Stimulated activated naive CD8-positive, alpha-beta T cell treated with anti-CD3 and anti-CD28 coated beads, Interleukin-15, Interleukin-2, amounts not matched to agents 100 ng/mL and 50 ng/mL, for 24 hours (primary cell): Measurements from ENCODE around the gene CHD3.
A peak's percentile ranks its signal among the peaks of the same experiment; 100 is the strongest.

ENCODE experiments used
- H3K27ac Mint-ChIP-seq: one replicate; pipeline ENCODE4 v1.8.0; 2021; ENCODE audit warnings: mild to moderate bottlenecking, mixed read lengths
- H3K27me3 Mint-ChIP-seq: one replicate; pipeline ENCODE4 v1.8.0; 2021; ENCODE audit warnings: mixed read lengths
- H3K36me3 Mint-ChIP-seq: one replicate; pipeline ENCODE4 v1.8.0; 2021; ENCODE audit warnings: low read depth, mixed read lengths
- H3K4me1 Mint-ChIP-seq: one replicate; pipeline ENCODE4 v1.8.0; 2021; ENCODE audit warnings: low read depth, mixed read lengths
- H3K4me3 Mint-ChIP-seq: one replicate; pipeline ENCODE4 v1.8.0; 2021; ENCODE audit warnings: mild to moderate bottlenecking, mixed read lengths
- H3K9me3 Mint-ChIP-seq: one replicate; pipeline ENCODE4 v1.8.0; 2021; ENCODE audit warnings: mixed read lengths

The CHD3 gene

GRCh38 chr17:7893187-7893880 is 4.7 kb downstream of the CHD3 start:
- Mint-ChIP-seq H3K4me3 (no peak overlapping the region), H3K9me3 (no peaks in the 10 kb centered on the region), H3K4me1 (peaks cover 17% of the 10 kb centered on the region), H3K36me3 (peaks cover 72% of the 10 kb centered on the region), H3K27ac (peak overlapping the region; percentile 23), H3K27me3 (no peaks in the 10 kb centered on the region)

- peaks cover 17% of the 10 kb centered on the region for H3K4me1 Mint-ChIP-seq
- H3K27me3 Mint-ChIP-seq, result no peaks in the 10 kb centered on the region
- no peak overlapping the region for H3K27ac Mint-ChIP-seq
- H3K36me3 Mint-ChIP-seq, result peaks cover 81% of the 10 kb centered on the region
- no peaks in the 10 kb centered on the region for H3K9me3 Mint-ChIP-seq
- no peak overlapping the region for H3K4me3 Mint-ChIP-seq
Measured at GRCh38 chr17:7894226-7894625, 5.6 kb downstream of the CHD3 start.

GRCh38 chr17:7894866-7895265 is 6.3 kb downstream of the CHD3 start:
- H3K27me3 Mint-ChIP-seq, result no peaks in the 10 kb centered on the region
- H3K4me1 Mint-ChIP-seq, result peaks cover 17% of the 10 kb centered on the region
- H3K9me3 Mint-ChIP-seq, result no peaks in the 10 kb centered on the region
- H3K27ac Mint-ChIP-seq, result peak overlapping the region; percentile 13
- peaks cover 82% of the 10 kb centered on the region for H3K36me3 Mint-ChIP-seq
- H3K4me3 Mint-ChIP-seq, result no peak overlapping the region

GRCh38 chr17:7897090-7897489 is 8.5 kb downstream of the CHD3 start:
- Mint-ChIP-seq H3K27ac (peak overlapping the region; percentile 88), H3K4me1 (peaks cover 13% of the 10 kb centered on the region), H3K27me3 (no peaks in the 10 kb centered on the region), H3K36me3 (peaks cover 73% of the 10 kb centered on the region), H3K9me3 (no peaks in the 10 kb centered on the region), H3K4me3 (no peak overlapping the region)

GRCh38 chr17:7897773-7898172 is 9.2 kb downstream of the CHD3 start:
- Mint-ChIP-seq H3K27ac (peak overlapping the region; percentile 88), H3K9me3 (no peaks in the 10 kb centered on the region), H3K36me3 (peaks cover 76% of the 10 kb centered on the region), H3K4me1 (peaks cover 13% of the 10 kb centered on the region), H3K27me3 (no peaks in the 10 kb centered on the region), H3K4me3 (peak overlapping the region; percentile 7)

GRCh38 chr17:7903154-7904103 is 14.8 kb downstream of the CHD3 start:
- H3K36me3 Mint-ChIP-seq, result peaks cover 71% of the 10 kb centered on the region
- H3K27ac Mint-ChIP-seq, result no peak overlapping the region
- no peaks in the 10 kb centered on the region for H3K4me1 Mint-ChIP-seq
- H3K9me3 Mint-ChIP-seq, result no peaks in the 10 kb centered on the region
- no peak overlapping the region for H3K4me3 Mint-ChIP-seq
- H3K27me3 Mint-ChIP-seq, result no peaks in the 10 kb centered on the region

GRCh38 chr17:7909089-7909488 is 20.5 kb downstream of the CHD3 start:
- H3K27ac Mint-ChIP-seq, result no peak overlapping the region
- H3K27me3 Mint-ChIP-seq, result no peaks in the 10 kb centered on the region
- no peaks in the 10 kb centered on the region for H3K9me3 Mint-ChIP-seq
- H3K36me3 Mint-ChIP-seq, result peaks cover 60% of the 10 kb centered on the region
- H3K4me3 Mint-ChIP-seq, result no peak overlapping the region
- H3K4me1 Mint-ChIP-seq, result peaks cover 11% of the 10 kb centered on the region

- H3K9me3 Mint-ChIP-seq, result no peaks in the 10 kb centered on the region
- H3K36me3 Mint-ChIP-seq, result peaks cover 49% of the 10 kb centered on the region
- H3K27ac Mint-ChIP-seq, result no peak overlapping the region
- H3K4me1 Mint-ChIP-seq, result peaks cover 20% of the 10 kb centered on the region
- H3K4me3 Mint-ChIP-seq, result no peak overlapping the region
- no peaks in the 10 kb centered on the region for H3K27me3 Mint-ChIP-seq
Measured at GRCh38 chr17:7910281-7910680, 21.7 kb downstream of the CHD3 start.

GRCh38 chr17:7910711-7911110 is 22.1 kb downstream of the CHD3 start:
- Mint-ChIP-seq H3K36me3 (peaks cover 47% of the 10 kb centered on the region), H3K27ac (peak overlapping the region; percentile 23)

GRCh38 chr17:7911116-7911515 is 22.5 kb downstream of the CHD3 start:
- Mint-ChIP-seq H3K9me3 (no peaks in the 10 kb centered on the region), H3K36me3 (peaks cover 47% of the 10 kb centered on the region), H3K4me1 (peaks cover 24% of the 10 kb centered on the region), H3K27me3 (no peaks in the 10 kb centered on the region), H3K4me3 (no peak overlapping the region), H3K27ac (peak overlapping the region; percentile 23)

More at GRCh38 chr17:7910711-7911110, 22.1 kb downstream of the CHD3 start:
- no peak overlapping the region for H3K4me3 Mint-ChIP-seq
- H3K27me3 Mint-ChIP-seq, result no peaks in the 10 kb centered on the region
- no peaks in the 10 kb centered on the region for H3K9me3 Mint-ChIP-seq
- peaks cover 24% of the 10 kb centered on the region for H3K4me1 Mint-ChIP-seq

- peaks cover 33% of the 10 kb centered on the region for H3K4me1 Mint-ChIP-seq
- no peaks in the 10 kb centered on the region for H3K27me3 Mint-ChIP-seq
- no peaks in the 10 kb centered on the region for H3K9me3 Mint-ChIP-seq
- peak overlapping the region; percentile 73 for H3K27ac Mint-ChIP-seq
- peak overlapping the region; percentile 48 for H3K4me3 Mint-ChIP-seq
- peaks cover 35% of the 10 kb centered on the region for H3K36me3 Mint-ChIP-seq
Measured at GRCh38 chr17:7912927-7913524, 24.4 kb downstream of the CHD3 start.

GRCh38 chr17:7915179-7915610 is 26.6 kb downstream of the CHD3 start:
- Mint-ChIP-seq H3K27ac (peak overlapping the region; percentile 88), H3K9me3 (no peaks in the 10 kb centered on the region), H3K4me3 (peak overlapping the region; percentile 90), H3K27me3 (no peaks in the 10 kb centered on the region), H3K36me3 (peaks cover 24% of the 10 kb centered on the region), H3K4me1 (peaks cover 33% of the 10 kb centered on the region)

GRCh38 chr17:7915611-7916384 is 27.2 kb downstream of the CHD3 start, which contains the start of gene RNF227:
Gene RNF227, minus strand, starts transcription at chr17:7916289. Its CDS starts 94 bp downstream, at chr17:7916195.
- Mint-ChIP-seq H3K27me3 (no peaks in the 10 kb centered on the region), H3K27ac (peak within 1 kb of the TSS; percentile 88), H3K4me1 (peaks cover 33% of the 10 kb centered on the region), H3K36me3 (peaks cover 18% of the 10 kb centered on the region), H3K4me3 (peak within 1 kb of the TSS; percentile 90), H3K9me3 (no peaks in the 10 kb centered on the region)

GRCh38 chr17:7916385-7916682 is 27.7 kb downstream of the CHD3 start:
- no peaks in the 10 kb centered on the region for H3K27me3 Mint-ChIP-seq
- H3K27ac Mint-ChIP-seq, result peak overlapping the region; percentile 19
- peak overlapping the region; percentile 48 for H3K4me3 Mint-ChIP-seq
- peaks cover 34% of the 10 kb centered on the region for H3K4me1 Mint-ChIP-seq
- no peaks in the 10 kb centered on the region for H3K9me3 Mint-ChIP-seq
- H3K36me3 Mint-ChIP-seq, result peaks cover 13% of the 10 kb centered on the region
